ENCODE data around the gene PRKAR2B.
A peak's percentile ranks its signal among the peaks of the same experiment; 100 is the strongest.

GRCh38 chr7:107044347-107045194 lies at the start of gene PRKAR2B:
- peak in 2 of 11 experiments; percentile 17 to 19 for TF ChIP-seq CTCF (IDR thresholded peaks at IDR 0.05 in 8 of 11, conservative IDR thresholded peaks at IDR 0.05 in 3 of 11)
- TF ChIP-seq POLR2AphosphoS5 (IDR thresholded peaks at IDR 0.05) = peak; percentile 40 to 80 (median 74)
- TF ChIP-seq POLR2A (IDR thresholded peaks at IDR 0.05) = no peak

All from spleen (tissue), 7 donors.